ENCODE measurements around the gene SLC9A9.

GRCh38 chr3:143585720-143586456 lies 262.4 kb downstream of the SLC9A9 start:
- TF ChIP-seq CTCF (conservative IDR thresholded peaks at IDR 0.05; ENCODE audit: low read depth, low read length) (no peak), EZH2 (IDR thresholded peaks at IDR 0.05; ENCODE audit: borderline replicate concordance, low read depth, low read length, poor library complexity, severe bottlenecking) (no peak)
